HG03439 (cell line): Measurements from ENCODE around the gene MLLT3.

Source experiments
- ATAC-seq: cut with Tn5 transposase; IDR thresholded peaks from one replicate; pipeline ENCODE4 v1.9.1; 2021; ENCODE audit warnings: mild to moderate bottlenecking, moderate library complexity; ENCODE audit not compliant: unreplicated experiment

MLLT3 gene

GRCh38 chr9:20436476-20437195 lies 185.7 kb downstream of the MLLT3 start:
- no peak for ATAC-seq

- ATAC-seq: no peak
Observed at GRCh38 chr9:20428976-20429375, 193.3 kb downstream of the MLLT3 start.

GRCh38 chr9:20427359-20427758 lies 194.9 kb downstream of the MLLT3 start:
- ATAC-seq: no peak

GRCh38 chr9:20426019-20426418 lies 196.3 kb downstream of the MLLT3 start:
- ATAC-seq: peak; percentile 71

- ATAC-seq: no peak
Observed at GRCh38 chr9:20419533-20419932, 202.8 kb downstream of the MLLT3 start.

GRCh38 chr9:20418485-20418884 lies 203.8 kb downstream of the MLLT3 start:
- no peak for ATAC-seq

- no peak for ATAC-seq
Observed at GRCh38 chr9:20417373-20418080, 204.8 kb downstream of the MLLT3 start.

- ATAC-seq: no peak
Observed at GRCh38 chr9:20414150-20414549, 208.1 kb downstream of the MLLT3 start.

- no peak for ATAC-seq
Observed at GRCh38 chr9:20409321-20410092, 212.8 kb downstream of the MLLT3 start.

- ATAC-seq: no peak
Observed at GRCh38 chr9:20408513-20408912, 213.8 kb downstream of the MLLT3 start.

- no peak for ATAC-seq
Observed at GRCh38 chr9:20407013-20407412, 215.3 kb downstream of the MLLT3 start.

GRCh38 chr9:20406344-20406743 lies 216.0 kb downstream of the MLLT3 start:
- ATAC-seq: no peak

GRCh38 chr9:20405616-20406015 lies 216.7 kb downstream of the MLLT3 start:
- no peak for ATAC-seq

GRCh38 chr9:20405078-20405477 lies 217.2 kb downstream of the MLLT3 start:
- ATAC-seq: no peak

GRCh38 chr9:20404192-20404813 lies 218.0 kb downstream of the MLLT3 start:
- ATAC-seq: no peak

GRCh38 chr9:20403346-20403745 lies 219.0 kb downstream of the MLLT3 start:
- no peak for ATAC-seq

- ATAC-seq: no peak
Observed at GRCh38 chr9:20402273-20402875, 219.9 kb downstream of the MLLT3 start.

GRCh38 chr9:20398536-20399338 lies 223.6 kb downstream of the MLLT3 start:
- no peak for ATAC-seq

- ATAC-seq: peak; percentile 67
Observed at GRCh38 chr9:20397348-20397747, 225.0 kb downstream of the MLLT3 start.

- no peak for ATAC-seq
Observed at GRCh38 chr9:20396509-20396908, 225.8 kb downstream of the MLLT3 start.
